ENCODE data around the gene LTBP1. TPM values are rescaled to one million over a fixed set of nuclear protein-coding genes. Genes with fewer than 3 reads are reported as not detected.

Gene LTBP1
- total and polyA plus RNA-seq, 2 of the 13 experiments (the other 11 are each of a cell fraction or from before 2014, with no cell fraction given): 0.12 to 0.22 TPM

GRCh38 chr2:33181466-33181865 is 234.7 kb downstream of the LTBP1 start:
- in situ Hi-C loops (cut with HindIII; ENCODE audit: extremely low pct_ligation_motif_present, low pct_unique_long_range_greater_than_20kb): no loop called here
- Histone ChIP-seq H3K27ac (ENCODE audit: extremely low read length, insufficient read depth, low read length) (no peak overlapping the region), H3K4me3 (replicated peaks in 1 of 3; ENCODE audit: insufficient read depth in 1 of 3, low read depth in 2 of 3, low read length in 3 of 3) (no peak overlapping the region), H3K9ac (ENCODE audit: insufficient read depth, low read depth, low read length) (no peak overlapping the region), H3K4me1 (ENCODE audit: insufficient read depth, low read length) (no peaks in the 10 kb centered on the region), H3K36me3 (replicated peaks in 1 of 2; ENCODE audit: control insufficient read depth in 1 of 2, insufficient read depth in 2 of 2, low read length in 2 of 2) (no peaks in the 10 kb centered on the region), H4K20me1 (ENCODE audit: insufficient read depth, low read length) (no peaks in the 10 kb centered on the region), H3K4me2 (ENCODE audit: low read depth, low read length) (no peak overlapping the region), H3K79me2 (ENCODE audit: insufficient read depth, low read length) (no peaks in the 10 kb centered on the region), H3K9me3 (ENCODE audit: low read length) (no peaks in the 10 kb centered on the region), H2AFZ (ENCODE audit: low read length) (no peak overlapping the region), H3K27me3 (ENCODE audit: control insufficient read depth in 1 of 2, insufficient read depth in 2 of 2, low read length in 2 of 2) (no peaks in the 10 kb centered on the region)
- BruUV-seq (replicated peaks): no TSS peak
- DNase-seq (ENCODE audit: low spot score) (no peak), FAIRE-seq (no peak), ATAC-seq (no peak)
- WGBS (ENCODE audit: low lambda C conversion rate): 53% methylated on average over 4 of the region's 4 CpGs
- intact Hi-C loops (cut with micrococcal nuclease; ENCODE audit: unreplicated experiment): no loop called here
- TF ChIP-seq ZKSCAN1 (IDR thresholded peaks at IDR 0.05; ENCODE audit: low read length) (no peak), RXRB (CRISPR knock-in tag; IDR thresholded peaks at IDR 0.05; ENCODE audit: borderline replicate concordance) (no peak), ZNF468 (CRISPR knock-in tag; IDR thresholded peaks at IDR 0.05) (no peak), ZNF143 (CRISPR knock-in tag; IDR thresholded peaks at IDR 0.05) (no peak), ZNF713 (CRISPR knock-in tag; IDR thresholded peaks at IDR 0.05) (no peak), ISL2 (CRISPR knock-in tag; IDR thresholded peaks at IDR 0.05) (no peak), ZFAT (CRISPR knock-in tag; conservative IDR thresholded peaks at IDR 0.05) (no peak), SALL1 (CRISPR knock-in tag; IDR thresholded peaks at IDR 0.05) (no peak), MZF1 (CRISPR knock-in tag; IDR thresholded peaks at IDR 0.05; ENCODE audit: borderline replicate concordance) (no peak), ZNF614 (CRISPR knock-in tag; IDR thresholded peaks at IDR 0.05; ENCODE audit: borderline replicate concordance) (no peak), CCAR2 (optimal IDR thresholded peaks at IDR 0.05; ENCODE audit: low read depth, low read length) (no peak), HINFP (CRISPR knock-in tag; IDR thresholded peaks at IDR 0.05; ENCODE audit: low read depth) (no peak), SATB2 (CRISPR knock-in tag; IDR thresholded peaks at IDR 0.05) (no peak), IKZF4 (CRISPR knock-in tag; IDR thresholded peaks at IDR 0.05; ENCODE audit: borderline replicate concordance, low read depth, not compliant biosample characterization) (no peak)
- TF ChIP-seq, protein P1, sequence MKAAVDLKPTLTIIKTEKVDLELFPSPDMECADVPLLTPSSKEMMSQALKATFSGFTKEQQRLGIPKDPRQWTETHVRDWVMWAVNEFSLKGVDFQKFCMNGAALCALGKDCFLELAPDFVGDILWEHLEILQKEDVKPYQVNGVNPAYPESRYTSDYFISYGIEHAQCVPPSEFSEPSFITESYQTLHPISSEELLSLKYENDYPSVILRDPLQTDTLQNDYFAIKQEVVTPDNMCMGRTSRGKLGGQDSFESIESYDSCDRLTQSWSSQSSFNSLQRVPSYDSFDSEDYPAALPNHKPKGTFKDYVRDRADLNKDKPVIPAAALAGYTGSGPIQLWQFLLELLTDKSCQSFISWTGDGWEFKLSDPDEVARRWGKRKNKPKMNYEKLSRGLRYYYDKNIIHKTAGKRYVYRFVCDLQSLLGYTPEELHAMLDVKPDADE (CRISPR knock-in tag; IDR thresholded peaks at IDR 0.05): no peak
- TF ChIP-seq, protein P2, sequence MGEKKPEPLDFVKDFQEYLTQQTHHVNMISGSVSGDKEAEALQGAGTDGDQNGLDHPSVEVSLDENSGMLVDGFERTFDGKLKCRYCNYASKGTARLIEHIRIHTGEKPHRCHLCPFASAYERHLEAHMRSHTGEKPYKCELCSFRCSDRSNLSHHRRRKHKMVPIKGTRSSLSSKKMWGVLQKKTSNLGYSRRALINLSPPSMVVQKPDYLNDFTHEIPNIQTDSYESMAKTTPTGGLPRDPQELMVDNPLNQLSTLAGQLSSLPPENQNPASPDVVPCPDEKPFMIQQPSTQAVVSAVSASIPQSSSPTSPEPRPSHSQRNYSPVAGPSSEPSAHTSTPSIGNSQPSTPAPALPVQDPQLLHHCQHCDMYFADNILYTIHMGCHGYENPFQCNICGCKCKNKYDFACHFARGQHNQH (CRISPR knock-in tag; IDR thresholded peaks at IDR 0.05): no peak
- ChIA-PET POLR2A (no interaction called here), CTCF (ENCODE audit: low intra/inter-chr PET ratio, low total read pairs) (no interaction called here)

Data from HepG2 (cell line).